ENCODE measurements around the gene OCRL.
"Not testable (repeated sequence)": the region's sequence is repeated elsewhere in the genome, so short reads cannot be mapped to it uniquely, and the experiment has no call there.

The OCRL gene

GRCh38 chrX:129557844-129558480 lies 17.9 kb downstream of the OCRL start:
- Histone ChIP-seq H3K9me3 (ENCODE audit: insufficient read depth, low read length) (no peaks in the 10 kb centered on the region), H3K9me2 (replicated peaks; ENCODE audit: insufficient read depth, low read length) (no peaks in the 10 kb centered on the region), H3K9ac (ENCODE audit: low read length) (no peak overlapping the region), H2AFZ (ENCODE audit: low read depth, low read length, severe bottlenecking) (no peak overlapping the region), H3K27me3 (ENCODE audit: low read length) (no peaks in the 10 kb centered on the region), H3K79me2 (ENCODE audit: insufficient read depth, low read length) (no peaks in the 10 kb centered on the region), H3K27ac (ENCODE audit: low read depth, low read length) (no peak overlapping the region), H4K20me1 (ENCODE audit: low read depth, low read length) (no peaks in the 10 kb centered on the region), H3K4me3 (ENCODE audit: insufficient read depth, low read length, poor library complexity, severe bottlenecking) (no peak overlapping the region), H3K4me2 (ENCODE audit: low read depth, low read length, poor library complexity, severe bottlenecking) (no peak overlapping the region), H3K36me3 (ENCODE audit: low read length) (no peaks in the 10 kb centered on the region), H3F3A (ENCODE audit: insufficient read depth) (no peaks in the 10 kb centered on the region)
- TF ChIP-seq CTCF (IDR thresholded peaks at IDR 0.05; ENCODE audit: insufficient read depth, low read length, poor library complexity, severe bottlenecking) (no peak), EZH2phosphoT487 (conservative IDR thresholded peaks at IDR 0.05; ENCODE audit: low read length) (no peak)

DNA sequence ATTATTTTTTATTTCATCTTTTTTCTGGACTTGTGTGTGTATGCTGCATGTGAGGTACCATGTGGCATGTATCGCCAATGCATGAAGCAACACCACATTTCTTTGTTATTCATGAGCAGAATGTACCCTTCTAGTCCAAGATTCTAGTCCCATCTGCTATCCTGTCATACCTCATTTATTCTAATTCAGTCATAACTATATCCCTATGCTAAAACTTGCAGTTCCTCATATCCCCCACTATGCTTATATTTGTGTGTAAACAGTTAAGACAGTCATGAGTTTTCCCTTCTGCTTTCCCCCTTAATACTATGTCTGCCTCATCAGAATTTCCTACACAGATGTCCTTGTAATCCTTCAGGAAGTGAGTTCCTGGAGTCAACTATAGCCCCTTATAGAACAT lies 19.7 kb downstream of the OCRL start:
- H3K9me2 ChIP-seq (replicated peaks; ENCODE audit: insufficient read depth, low read length): no peaks in the 10 kb centered on the region

DNA sequence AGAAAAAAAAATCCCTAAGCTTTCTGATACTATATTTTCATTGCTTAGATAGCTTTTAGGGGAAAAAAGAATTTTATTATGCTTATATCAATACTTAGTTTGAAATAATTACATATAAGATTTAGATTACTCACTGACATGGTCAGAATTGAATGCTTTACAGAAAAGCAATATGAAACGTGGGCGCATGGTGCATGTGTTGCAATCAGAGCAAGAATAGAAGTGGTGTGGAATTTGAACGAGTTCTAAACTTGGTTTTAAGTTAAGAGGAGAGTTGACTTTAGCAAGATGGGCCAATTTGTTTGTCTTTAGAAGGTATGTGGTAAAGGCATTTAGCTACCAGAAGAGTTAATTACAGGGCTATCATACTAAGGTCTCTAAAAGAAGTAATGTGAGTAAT lies 21.4 kb downstream of the OCRL start:
- H4K20me1 ChIP-seq (ENCODE audit: low read depth, low read length): no peaks in the 10 kb centered on the region
- no peaks in the 10 kb centered on the region for H3K36me3 ChIP-seq (ENCODE audit: low read length)
- H3K4me2 ChIP-seq (ENCODE audit: low read depth, low read length, poor library complexity, severe bottlenecking): no peak overlapping the region
- H2AFZ ChIP-seq (ENCODE audit: low read depth, low read length, severe bottlenecking): no peak overlapping the region
- no peaks in the 10 kb centered on the region for H3F3A ChIP-seq (ENCODE audit: insufficient read depth)
- no peak overlapping the region for H3K4me3 ChIP-seq (ENCODE audit: insufficient read depth, low read length, poor library complexity, severe bottlenecking)
- H3K9me3 ChIP-seq (ENCODE audit: insufficient read depth, low read length): no peaks in the 10 kb centered on the region
- no peak overlapping the region for H3K9ac ChIP-seq (ENCODE audit: low read length)
- H3K27me3 ChIP-seq (ENCODE audit: low read length): no peaks in the 10 kb centered on the region
- no peak overlapping the region for H3K27ac ChIP-seq (ENCODE audit: low read depth, low read length)
- TF ChIP-seq CTCF (IDR thresholded peaks at IDR 0.05; ENCODE audit: insufficient read depth, low read length, poor library complexity, severe bottlenecking) (no peak), EZH2phosphoT487 (conservative IDR thresholded peaks at IDR 0.05; ENCODE audit: low read length) (no peak)
- H3K9me2 ChIP-seq (replicated peaks; ENCODE audit: insufficient read depth, low read length): no peaks in the 10 kb centered on the region
- H3K79me2 ChIP-seq (ENCODE audit: insufficient read depth, low read length): no peaks in the 10 kb centered on the region

More for the DNA sequence above, 19.7 kb downstream of the OCRL start:
- Histone ChIP-seq H3K27me3 (ENCODE audit: low read length) (no peaks in the 10 kb centered on the region), H2AFZ (ENCODE audit: low read depth, low read length, severe bottlenecking) (no peak overlapping the region), H3K9ac (ENCODE audit: low read length) (no peak overlapping the region), H3K79me2 (ENCODE audit: insufficient read depth, low read length) (no peaks in the 10 kb centered on the region), H3K9me3 (ENCODE audit: insufficient read depth, low read length) (no peaks in the 10 kb centered on the region), H3K27ac (ENCODE audit: low read depth, low read length) (no peak overlapping the region), H4K20me1 (ENCODE audit: low read depth, low read length) (no peaks in the 10 kb centered on the region), H3K4me2 (ENCODE audit: low read depth, low read length, poor library complexity, severe bottlenecking) (no peak overlapping the region), H3F3A (ENCODE audit: insufficient read depth) (no peaks in the 10 kb centered on the region), H3K4me3 (ENCODE audit: insufficient read depth, low read length, poor library complexity, severe bottlenecking) (no peak overlapping the region), H3K36me3 (ENCODE audit: low read length) (no peaks in the 10 kb centered on the region)
- no peak for TF ChIP-seq EZH2phosphoT487 (conservative IDR thresholded peaks at IDR 0.05; ENCODE audit: low read length)

- H3K36me3 ChIP-seq (ENCODE audit: low read length); H3K9me2 ChIP-seq (replicated peaks; ENCODE audit: insufficient read depth, low read length); H3K79me2 ChIP-seq (ENCODE audit: insufficient read depth, low read length); H3F3A ChIP-seq (ENCODE audit: insufficient read depth); H3K4me3 ChIP-seq (ENCODE audit: insufficient read depth, low read length, poor library complexity, severe bottlenecking); H3K9me3 ChIP-seq (ENCODE audit: insufficient read depth, low read length); H4K20me1 ChIP-seq (ENCODE audit: low read depth, low read length); H3K9ac ChIP-seq (ENCODE audit: low read length); H3K27ac ChIP-seq (ENCODE audit: low read depth, low read length); H3K27me3 ChIP-seq (ENCODE audit: low read length); H3K4me2 ChIP-seq (ENCODE audit: low read depth, low read length, poor library complexity, severe bottlenecking); H2AFZ ChIP-seq (ENCODE audit: low read depth, low read length, severe bottlenecking): not testable (repeated sequence)
These were observed 24.3 kb downstream of the OCRL start for GRCh38 chrX:129564345-129564744.
